Frontal cortex (tissue), 4 donors: ENCODE measurements around the gene ZNF624. TPM values are rescaled to one million over a fixed set of nuclear protein-coding genes. Genes with fewer than 3 reads are reported as not detected.
"Not testable (repeated sequence)": the region's sequence is repeated elsewhere in the genome, so short reads cannot be mapped to it uniquely, and the experiment has no call there.

ENCODE experiments used
- DNase-seq, 2 donors: peaks; one replicate each; pipeline ENCODE4 v3.0.0; 2012; ENCODE audit warnings: low spot score in 2 of 2
- FAIRE-seq: peaks from 2 replicates; lab custom pipeline; 2012; peaks lifted over from hg19 to GRCh38; lab: Jason Lieb, UNC
- total RNA-seq: library from RNA; depleted of rRNA; stranded (reverse); fragments of >200 nt; gene quantifications from one replicate; pipeline ENCODE4 v1.2.3, GENCODE V29; 2014
- donor health status: control.
- donor health status: control.
- donor health status: control.

The ZNF624 gene
- 34.6 TPM for total RNA-seq

DNA sequence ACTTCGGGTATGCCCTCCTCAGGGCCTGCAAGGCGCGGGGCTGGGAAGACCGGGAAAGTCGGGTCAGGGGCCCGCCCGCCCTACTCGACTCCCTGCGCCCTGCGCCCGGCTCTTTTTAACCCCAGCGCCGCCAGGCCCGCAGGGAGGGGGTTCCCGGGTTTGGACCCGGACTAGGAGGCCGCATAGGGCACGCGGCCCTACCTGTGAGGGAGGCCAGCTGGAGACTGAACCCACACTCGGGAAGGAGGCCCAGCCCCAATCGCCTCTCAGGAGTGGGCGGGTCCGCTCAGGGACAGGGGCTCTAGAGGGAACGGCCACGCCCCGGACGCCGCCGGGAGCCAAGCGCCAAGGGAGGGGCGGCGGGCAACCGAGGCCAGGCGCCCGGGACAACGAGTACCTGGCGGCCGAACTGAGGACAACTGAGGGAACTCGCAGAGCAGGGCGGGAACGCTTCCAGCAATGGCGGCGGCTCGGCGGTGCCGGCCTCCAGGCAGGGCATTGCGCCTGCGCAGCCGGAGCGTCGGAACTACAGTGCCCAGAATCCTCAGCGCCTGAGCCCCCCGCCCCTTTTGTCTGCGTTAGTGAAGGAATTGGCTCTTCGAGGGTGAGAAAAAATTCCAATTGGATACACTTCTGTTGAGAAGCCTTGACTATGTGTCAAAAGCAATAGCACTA lies at the start of gene ZNF624:
Gene ZNF624 (minus strand): TSS at position 484 of the 675 bp plus-strand sequence.
- peak; percentile 85 to 87 for DNase-seq
- FAIRE-seq: no peak

DNA sequence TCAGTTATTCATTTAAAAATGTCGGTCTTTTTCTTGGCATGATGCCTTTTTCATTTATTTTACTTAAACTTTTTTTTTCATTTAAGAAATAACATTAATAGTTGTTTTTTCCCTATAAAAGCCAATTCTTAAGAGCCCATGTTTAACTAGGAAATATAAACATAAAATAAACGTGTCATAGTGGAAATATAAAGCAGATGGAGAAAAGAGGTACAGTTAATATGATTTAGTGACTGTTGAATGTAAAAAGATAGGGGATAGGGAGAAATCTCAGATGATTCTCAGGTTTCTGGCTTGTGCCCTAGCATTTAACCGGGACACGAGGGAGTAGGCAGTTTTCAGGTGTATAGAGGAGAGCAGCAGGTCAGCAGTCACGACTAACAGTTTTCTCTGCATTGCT lies 44.0 kb upstream of the ZNF624 start:
- not testable (repeated sequence) for FAIRE-seq

DNA sequence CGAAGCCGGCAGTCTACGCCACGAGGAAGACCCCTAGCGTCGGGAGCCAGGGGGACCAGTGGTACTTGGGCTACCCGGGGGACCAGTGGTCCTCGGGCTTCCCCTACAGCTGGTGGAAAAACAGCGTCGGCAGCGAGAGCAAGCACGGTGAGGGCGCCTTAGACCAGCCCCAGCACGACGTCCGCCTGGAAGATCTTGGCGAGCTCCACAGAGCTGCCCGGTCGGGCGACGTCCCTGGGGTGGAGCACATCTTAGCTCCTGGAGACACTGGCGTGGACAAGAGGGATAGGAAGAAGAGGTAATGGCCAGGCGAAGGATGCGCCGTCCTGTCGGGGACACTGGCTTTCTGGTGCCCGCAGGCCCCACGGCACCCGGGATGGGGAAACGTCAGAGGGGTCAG lies 36.8 kb upstream of the ZNF624 start:
- not testable (repeated sequence) for FAIRE-seq, DNase-seq

More for the DNA sequence above, 44.0 kb upstream of the ZNF624 start:
- not testable (repeated sequence) for DNase-seq

DNA sequence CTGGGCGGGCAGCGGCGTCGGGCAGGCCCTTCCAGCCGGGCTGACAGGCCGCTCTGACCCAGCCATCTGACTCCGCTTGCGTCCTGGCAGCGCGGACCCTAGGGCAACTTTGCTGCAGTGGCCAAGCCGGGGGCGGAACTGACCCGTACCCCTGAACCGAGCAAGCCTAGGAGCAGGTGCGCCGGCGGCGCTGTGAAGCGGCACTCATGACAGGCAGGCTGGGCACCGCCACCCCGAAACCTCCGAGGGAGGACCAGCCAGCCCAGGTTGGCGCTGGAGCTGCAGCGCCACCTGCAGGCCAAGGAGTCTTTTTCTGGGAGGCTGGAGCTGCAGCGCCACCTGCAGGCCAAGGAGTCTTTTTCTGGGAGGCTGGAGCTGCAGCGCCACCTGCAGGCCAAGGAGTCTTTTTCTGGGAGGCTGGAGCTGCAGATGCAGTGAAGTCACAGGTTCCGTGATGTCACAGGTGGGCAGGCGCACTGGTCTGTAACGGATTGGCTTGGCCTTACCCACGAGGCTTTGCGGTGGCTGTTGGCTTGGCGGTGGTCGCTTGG lies 36.2 kb upstream of the ZNF624 start, which contains the start of gene CCDC144A:
Gene CCDC144A (plus strand): TSS at position 511 of the 551 bp plus-strand sequence. CDS start 160 bp downstream, outside the sequence.
- FAIRE-seq, DNase-seq: not testable (repeated sequence)

DNA sequence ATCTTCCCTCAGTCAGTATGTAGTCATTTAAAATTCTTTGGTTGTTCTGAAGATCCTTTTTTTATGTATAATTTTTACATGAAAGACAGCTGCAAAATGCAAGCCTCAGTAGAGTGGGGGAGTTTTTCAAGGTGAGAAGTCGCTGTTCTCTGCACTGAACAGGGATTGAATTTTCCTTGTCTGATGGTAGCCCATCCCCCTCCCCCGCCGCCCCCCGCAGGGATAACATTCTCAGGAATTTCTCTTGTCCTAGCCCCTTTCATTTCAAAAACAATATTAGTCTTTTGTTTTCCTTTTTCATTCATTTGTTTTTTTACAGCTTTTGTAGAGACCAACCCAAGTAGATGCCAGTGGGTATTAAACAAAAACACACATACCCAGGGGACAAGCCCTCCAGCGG lies 33.5 kb upstream of the ZNF624 start:
- not testable (repeated sequence) for DNase-seq, FAIRE-seq

DNA sequence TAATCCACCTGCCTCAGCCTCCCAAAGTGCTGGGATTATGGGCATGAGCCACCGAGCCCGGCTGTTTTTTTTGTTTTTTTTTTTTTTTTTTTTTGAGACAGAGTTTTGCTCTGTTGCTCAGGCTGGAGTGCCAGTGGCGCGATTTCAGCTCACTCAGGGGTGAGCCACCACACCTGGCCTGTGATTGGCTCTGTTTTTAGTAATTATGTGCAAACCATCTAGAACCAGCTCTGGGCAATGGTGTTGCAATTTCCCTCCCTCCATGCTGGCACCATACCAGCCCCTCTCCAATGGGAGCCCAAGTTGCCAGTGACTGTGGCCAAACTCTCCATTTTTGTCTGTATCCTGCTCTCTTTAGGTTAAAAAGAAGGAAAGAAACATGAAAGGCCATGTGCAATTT lies 32.4 kb upstream of the ZNF624 start:
- FAIRE-seq, DNase-seq: not testable (repeated sequence)

DNA sequence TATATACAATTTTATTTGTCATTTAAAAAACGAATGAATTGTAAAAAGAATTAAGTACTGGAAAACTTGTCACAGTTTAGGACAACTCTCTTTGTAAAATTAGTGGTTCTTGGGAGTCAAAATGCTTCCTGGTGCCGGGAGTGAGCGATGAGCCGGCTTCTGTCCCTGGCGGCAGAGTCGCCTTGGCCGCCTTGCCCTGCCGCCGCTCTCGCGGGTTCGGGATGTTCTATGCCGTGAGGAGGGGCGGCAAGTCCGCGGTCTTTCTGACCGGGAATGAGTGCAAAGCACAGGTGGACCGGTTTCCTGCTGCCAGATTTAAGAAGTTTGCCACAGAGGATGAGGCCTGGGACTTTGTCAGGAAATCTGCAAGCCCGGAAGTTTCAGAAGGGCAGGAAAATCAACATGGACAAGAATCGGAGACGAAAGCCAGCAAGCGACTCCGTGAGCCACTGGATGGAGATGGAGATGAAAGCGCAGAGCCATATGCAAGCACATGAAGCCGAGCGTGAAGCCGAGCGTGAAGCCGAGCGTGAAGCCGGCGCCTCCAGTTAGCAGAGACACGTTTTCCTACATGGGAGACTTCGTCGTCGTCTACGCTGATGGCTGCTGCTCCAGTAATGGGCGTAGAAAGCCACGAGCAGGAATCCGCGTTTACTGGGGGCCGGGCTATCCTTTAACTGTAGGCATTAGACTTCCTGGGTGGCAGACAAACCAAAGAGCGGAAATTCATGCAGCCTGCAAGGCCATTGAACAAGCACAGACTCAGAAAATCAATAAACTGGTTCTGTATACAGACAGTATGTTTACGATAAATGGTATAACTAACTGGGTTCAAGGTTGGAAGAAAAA lies 29.9 kb upstream of the ZNF624 start:
- FAIRE-seq: not testable (repeated sequence)

DNA sequence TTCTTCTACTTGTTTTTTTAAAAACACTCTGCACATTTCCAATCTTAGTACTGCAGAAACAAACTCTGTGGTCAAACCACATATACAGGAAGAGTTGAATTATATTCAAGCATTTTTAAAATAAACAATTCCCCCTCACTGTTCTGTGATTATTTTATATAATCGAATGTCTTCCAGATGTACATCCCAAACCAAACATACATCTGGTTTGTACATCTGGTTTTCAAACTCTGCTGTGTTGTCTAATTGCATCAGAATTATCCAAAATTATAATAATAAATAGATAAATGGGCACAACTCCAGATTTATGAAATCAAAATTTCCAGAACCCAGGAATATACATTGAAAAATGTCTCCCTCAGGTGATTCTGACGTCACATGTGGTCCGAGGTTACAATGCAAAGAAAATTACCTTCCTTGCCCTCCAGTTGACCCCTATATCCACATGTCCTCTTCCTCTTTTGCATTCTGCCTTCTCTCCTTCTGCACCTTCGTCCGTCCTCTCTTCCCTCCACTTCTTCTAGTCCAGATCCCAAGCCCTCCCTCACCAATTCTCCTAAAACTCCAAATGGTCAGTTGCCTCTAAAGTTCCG lies 23.1 kb upstream of the ZNF624 start:
- no peak for DNase-seq
- FAIRE-seq: no peak

More for the DNA sequence above, 29.9 kb upstream of the ZNF624 start:
- DNase-seq: not testable (repeated sequence)

DNA sequence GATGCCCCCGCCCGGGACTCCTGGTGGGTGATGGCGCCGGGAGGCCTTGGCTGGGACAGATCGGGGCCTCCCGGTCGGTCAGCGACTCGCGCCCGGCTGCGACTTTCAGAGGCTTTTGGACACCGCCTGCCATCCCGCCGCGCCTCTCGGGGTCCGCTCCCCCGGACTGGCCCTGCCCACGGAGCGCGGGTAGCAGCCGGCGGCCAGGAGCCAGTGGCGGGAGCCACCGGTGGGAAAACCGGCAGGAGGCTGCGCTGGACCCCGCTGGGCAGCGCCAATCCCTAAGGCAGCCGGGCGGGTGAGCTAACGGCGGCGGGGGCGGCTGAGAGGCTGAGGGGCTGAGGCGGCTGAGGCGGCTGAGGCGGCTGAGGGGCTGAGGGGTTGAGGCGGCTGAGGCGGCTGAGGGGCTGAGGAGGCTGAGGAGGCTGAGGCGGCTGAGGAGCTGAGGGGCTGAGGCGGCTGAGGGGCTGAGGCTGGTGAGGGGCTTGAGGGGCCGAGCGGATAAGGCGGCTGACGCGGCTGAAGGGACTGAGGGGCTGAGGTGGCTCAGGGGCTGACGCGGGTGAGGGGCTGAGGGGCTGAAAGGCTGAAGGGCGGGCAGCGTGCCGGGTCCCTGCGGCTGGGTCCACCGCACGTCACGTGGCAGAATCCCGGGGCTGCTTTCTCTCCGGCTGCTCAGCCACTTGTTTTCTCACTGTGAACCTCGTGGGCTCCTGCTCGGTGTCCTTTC lies 13.4 kb upstream of the ZNF624 start:
- not testable (repeated sequence) for FAIRE-seq
- DNase-seq: peak; percentile 45

DNA sequence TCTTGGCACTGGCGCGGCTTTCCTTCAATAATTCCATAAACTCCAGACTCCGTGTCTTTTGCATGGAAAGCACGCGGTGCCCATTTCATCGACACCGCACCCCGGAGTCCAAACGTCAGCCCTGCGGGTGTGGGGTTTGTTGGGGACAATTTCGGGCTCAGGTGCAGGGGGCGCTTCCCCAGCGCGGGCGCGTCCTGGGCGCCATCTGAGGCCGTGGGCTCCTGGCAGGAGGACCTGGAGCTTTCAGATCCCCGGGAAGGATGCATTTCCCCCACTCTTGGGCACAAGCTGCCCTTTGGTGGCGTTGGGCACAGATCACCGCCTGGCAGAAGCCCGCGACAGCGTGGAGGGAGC lies 12.9 kb upstream of the ZNF624 start:
- not testable (repeated sequence) for DNase-seq, FAIRE-seq

DNA sequence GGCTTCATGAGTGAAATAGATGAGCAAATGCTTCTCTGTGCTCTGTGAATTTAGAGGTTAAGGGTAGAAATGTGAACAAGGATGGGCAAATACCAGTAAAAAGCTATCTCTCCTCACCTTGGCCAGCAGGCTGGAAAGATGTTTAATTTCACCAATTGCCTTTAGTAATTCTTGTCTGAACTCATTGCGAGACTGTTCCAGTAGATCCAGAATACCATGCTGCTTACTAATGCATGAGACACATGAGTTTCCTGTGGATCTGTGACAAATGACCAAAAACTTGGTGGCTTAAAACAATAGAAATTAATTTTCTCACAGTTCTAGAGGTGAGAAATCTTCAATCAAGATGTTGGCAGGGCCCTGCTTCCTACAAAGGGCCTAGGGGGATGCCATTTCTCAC lies 9.3 kb upstream of the ZNF624 start:
- no peak for DNase-seq
- no peak for FAIRE-seq

DNA sequence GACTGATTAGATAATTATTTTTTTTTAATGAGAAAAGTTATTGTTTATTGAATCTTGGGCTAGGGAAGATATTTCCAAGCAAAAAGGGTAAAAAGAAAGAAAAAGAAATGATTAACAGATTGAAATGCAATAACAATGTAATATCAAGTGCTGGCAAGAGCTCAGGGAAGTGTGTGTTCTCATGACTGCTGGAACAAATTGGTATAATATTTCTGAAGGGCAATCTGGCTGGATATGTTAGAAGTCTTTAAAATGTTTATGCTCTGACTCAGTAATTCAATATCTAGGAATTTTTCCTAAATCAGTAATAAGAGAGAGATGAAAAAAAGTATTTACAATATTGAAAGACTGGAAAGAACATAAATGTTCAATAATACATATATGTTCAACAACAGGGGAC lies 7.6 kb upstream of the ZNF624 start:
- FAIRE-seq (peak; percentile 93), DNase-seq (no peak)

DNA sequence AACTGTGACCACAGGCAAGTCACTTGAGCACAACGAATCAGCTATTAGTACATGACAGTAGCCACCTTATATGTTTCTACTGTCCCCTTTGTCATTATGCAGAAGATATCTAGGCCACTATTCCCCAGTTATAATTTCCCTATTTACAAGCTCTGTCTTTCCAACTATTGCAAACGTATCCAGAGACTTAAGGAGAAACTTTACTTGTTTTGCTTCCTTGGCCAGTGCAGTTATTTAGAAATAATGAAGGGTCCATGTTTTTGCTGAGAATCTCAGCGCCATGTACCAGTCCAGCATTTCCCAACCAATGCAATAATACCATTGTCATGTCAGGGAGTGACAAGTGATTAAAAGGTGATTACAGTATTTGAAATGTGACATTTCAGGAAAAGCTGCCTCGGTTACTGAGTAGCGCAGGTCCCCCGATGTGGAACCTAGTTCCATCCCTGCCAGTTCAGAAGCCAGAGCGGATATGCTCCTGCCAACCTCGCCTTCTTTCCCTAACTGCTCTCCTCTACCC lies 743 bp downstream of the ZNF624 start:
- FAIRE-seq (no peak), DNase-seq (no peak)

DNA sequence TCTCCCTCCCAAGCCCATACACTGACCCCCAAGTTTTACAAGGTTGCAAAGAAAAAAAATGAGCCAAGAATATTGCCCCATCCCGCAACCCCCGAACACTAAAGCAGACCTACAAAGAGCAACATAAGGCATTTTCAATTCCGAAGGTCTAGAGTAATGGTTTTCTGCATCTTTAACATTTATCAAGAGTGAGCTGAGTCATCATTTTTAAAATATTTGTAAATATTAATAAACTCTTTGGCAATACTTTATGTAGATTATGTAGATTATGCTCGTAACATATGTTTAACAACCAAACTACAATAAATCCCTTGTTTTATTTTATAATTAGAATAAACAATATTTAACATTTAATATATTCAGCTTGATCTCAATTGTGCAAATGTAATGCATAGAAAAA lies 1.4 kb downstream of the ZNF624 start:
- DNase-seq (no peak), FAIRE-seq (peak; percentile 3)

DNA sequence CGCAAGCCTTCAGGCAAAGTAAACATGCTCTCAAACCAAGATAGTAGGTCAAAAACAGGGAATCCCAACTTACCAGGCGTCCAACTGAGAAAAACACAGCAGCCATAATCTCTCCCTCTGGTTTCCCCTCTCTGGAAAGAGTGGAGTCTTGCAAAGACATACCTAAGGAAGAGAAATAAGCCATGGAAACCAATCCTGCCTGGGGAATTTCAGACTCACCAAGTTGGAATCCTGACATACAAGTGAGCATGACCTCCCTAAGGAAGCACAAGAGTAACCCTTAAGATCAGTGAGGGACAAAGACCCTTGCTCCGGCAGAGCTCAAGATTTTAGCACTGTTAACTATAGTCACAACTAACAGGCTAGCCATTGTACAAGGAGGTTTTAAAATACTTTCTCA lies 4.1 kb downstream of the ZNF624 start:
- DNase-seq (no peak), FAIRE-seq (no peak)

DNA sequence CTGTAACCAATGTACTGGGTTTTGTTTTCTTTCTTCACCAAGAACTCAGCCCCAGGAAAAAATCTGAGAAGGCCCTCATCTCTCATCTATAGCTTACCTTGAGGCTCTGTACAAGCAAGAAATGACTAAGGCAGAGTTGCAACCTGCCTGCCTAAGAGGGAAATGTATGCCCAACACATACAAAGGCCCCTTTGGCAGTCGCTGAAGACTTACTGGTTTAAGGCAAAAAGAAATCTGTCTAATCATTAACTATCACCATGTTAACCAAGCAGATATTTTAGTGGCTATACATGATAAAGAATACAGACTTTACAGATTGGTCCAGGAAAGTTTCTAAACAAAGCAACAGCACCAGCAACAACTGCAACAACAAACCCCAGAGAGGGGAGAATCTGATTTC lies 14.2 kb downstream of the ZNF624 start:
- DNase-seq (no peak), FAIRE-seq (no peak)

DNA sequence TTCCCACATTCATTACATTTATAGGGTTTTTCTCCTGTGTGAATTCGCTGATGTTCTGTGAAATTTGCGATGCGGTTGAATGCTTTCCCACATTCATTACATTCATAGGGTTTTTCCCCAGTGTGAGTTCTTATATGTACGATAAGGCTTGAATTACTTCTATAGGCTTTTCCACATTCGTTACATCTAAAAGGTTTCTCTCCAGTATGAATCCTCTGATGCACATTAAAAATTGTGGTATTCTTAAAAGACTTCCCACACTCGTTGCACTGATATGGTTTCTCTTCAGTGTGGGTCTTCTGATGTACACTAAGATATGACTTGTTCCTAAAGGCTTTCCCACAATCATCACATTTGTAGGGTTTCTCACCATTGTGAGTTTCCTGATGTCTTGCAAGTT lies 30.4 kb downstream of the ZNF624 start:
- FAIRE-seq (no peak), DNase-seq (no peak)

DNA sequence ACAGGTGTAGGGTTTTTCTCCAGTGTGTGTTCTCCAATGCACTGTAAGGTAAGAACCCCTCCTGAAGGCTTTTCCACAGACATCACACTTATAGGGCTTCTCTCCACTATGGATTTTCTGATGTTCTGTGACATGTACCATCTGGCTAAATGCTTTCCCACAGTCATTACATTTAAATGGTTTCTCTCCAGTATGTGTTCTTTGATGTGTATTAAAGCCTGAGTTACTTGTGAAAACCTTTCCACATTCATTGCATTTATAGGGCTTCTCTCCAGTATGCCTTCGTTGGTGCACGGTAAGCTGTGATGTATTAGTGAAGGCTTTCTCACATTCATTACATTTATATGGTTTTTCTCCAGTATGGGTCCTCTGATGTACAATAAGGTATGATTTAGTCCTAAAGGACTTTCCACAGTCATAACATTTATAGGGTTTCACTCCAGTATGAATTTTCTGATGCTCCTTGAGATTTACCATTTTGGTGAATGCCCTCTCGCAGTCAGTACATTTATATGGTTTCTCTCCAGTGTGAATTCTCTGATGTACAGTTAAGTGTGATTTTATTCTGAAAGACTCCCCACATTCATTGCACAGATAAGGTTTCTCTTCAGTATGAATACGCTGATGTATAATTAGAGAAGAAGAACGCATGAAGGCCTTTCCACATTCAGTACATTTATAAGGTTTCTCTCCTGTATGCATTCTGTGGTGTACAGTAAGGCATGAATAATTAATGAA lies 30.9 kb downstream of the ZNF624 start:
- DNase-seq (no peak), FAIRE-seq (no peak)
